ENCODE data around the gene CLGN. TPM values are rescaled to one million over a fixed set of nuclear protein-coding genes. Genes with fewer than 3 reads are reported as not detected.

CLGN gene
- total RNA-seq, 1 experiment from 2014 or later, result 3.6 TPM

GRCh38 chr4:140342620-140343019 is 84.8 kb downstream of the CLGN start:
- DNase-seq (ENCODE audit: low read depth in 1 of 2, low spot score in 2 of 2), result no peak
- Histone ChIP-seq H3K9me3 (replicated peaks) (no peaks in the 10 kb centered on the region), H3K36me3 (no peaks in the 10 kb centered on the region), H3K4me3 (no peak overlapping the region), H3K27ac (no peak overlapping the region), H3K27me3 (replicated peaks) (peaks cover 5% of the 10 kb centered on the region; the same call in 1 of the 2 replicates), H3K4me1 (replicated peaks) (no peaks in the 10 kb centered on the region)

Other genes with a start within 250 kb of the CLGN start
- 143 and 153 TPM in 2 replicates for gene SCOC, start 54.0 kb downstream of the CLGN start, total RNA-seq (2014; rRNA removed; shearing (Covaris generic))
- not detected in 2 replicates for gene MGAT4D, start 70.6 kb upstream of the CLGN start, total RNA-seq (2014; rRNA removed; shearing (Covaris generic))
- gene ELMOD2, start 96.5 kb upstream of the CLGN start, total RNA-seq (2014; rRNA removed; shearing (Covaris generic)), result 47.9 and 156 TPM in 2 replicates
- not detected in 2 replicates for gene UCP1, start 141.3 kb upstream of the CLGN start, total RNA-seq (2014; rRNA removed; shearing (Covaris generic))

All from SJSA1 (cell line).